Liver (tissue), 9 donors: ENCODE results near the gene PLD2. TPM values are rescaled to one million over a fixed set of nuclear protein-coding genes. Genes with fewer than 3 reads are reported as not detected.
"Not testable (repeated sequence)": the region's sequence is repeated elsewhere in the genome, so short reads cannot be mapped to it uniquely, and the experiment has no call there.

ENCODE experiments used
- DNase-seq: peaks from one replicate; pipeline ENCODE4 v3.0.0-alpha.2; 2017; ENCODE audit warnings: low spot score
- H3K27ac ChIP-seq, 2 donors: one replicate each; pipeline ENCODE4 v1.7.0; 2013; ENCODE audit warnings: inconsistent platforms in 2 of 2, low read length in 2 of 2, control low read depth in 1 of 2, low read depth in 1 of 2, mild to moderate bottlenecking in 1 of 2
- H3K27me3 ChIP-seq, 4 donors: one replicate each; pipeline versions ENCODE4 v1.6.1 to v1.7.0; 2013; ENCODE audit warnings: low read length in 3 of 4, inconsistent platforms in 1 of 4, mild to moderate bottlenecking in 1 of 4, moderate library complexity in 1 of 4; ENCODE audit not compliant: control insufficient read depth in 4 of 4, insufficient read depth in 4 of 4
- H3K36me3 ChIP-seq, 4 donors: one replicate each; pipeline versions ENCODE4 v1.6.1 to v1.7.0; 2013; ENCODE audit warnings: low read length in 3 of 4, mild to moderate bottlenecking in 3 of 4, low read depth in 1 of 4, moderate library complexity in 1 of 4; ENCODE audit not compliant: control insufficient read depth in 4 of 4, insufficient read depth in 3 of 4
- H3K4me1 ChIP-seq, 4 donors: one replicate each; pipeline versions ENCODE4 v1.6.1 to v1.7.0; 2013; ENCODE audit warnings: low read length in 3 of 4, mild to moderate bottlenecking in 3 of 4, moderate library complexity in 1 of 4; ENCODE audit not compliant: control insufficient read depth in 4 of 4, insufficient read depth in 4 of 4
- H3K4me3 ChIP-seq, 3 donors: one replicate each; pipeline versions ENCODE4 v1.6.1 to v1.7.0; 2013; ENCODE audit warnings: low read length in 3 of 3, control low read depth in 1 of 3, low read depth in 1 of 3, mild to moderate bottlenecking in 1 of 3
- H3K9ac ChIP-seq, 2 donors: one replicate each; pipeline ENCODE4 v1.7.0; 2013; ENCODE audit warnings: low read length in 2 of 2, mild to moderate bottlenecking in 2 of 2, moderate library complexity in 2 of 2, control low read depth in 1 of 2, low read depth in 1 of 2
- H3K9me3 ChIP-seq, 4 donors: one replicate each; pipeline versions ENCODE4 v1.6.1 to v1.7.0; 2013; ENCODE audit warnings: low read length in 3 of 4; ENCODE audit not compliant: control insufficient read depth in 4 of 4
- ATF3 ChIP-seq: IDR thresholded peaks from 2 replicates; pipeline ENCODE4 v1.6.1; 2016; ENCODE audit warnings: antibody characterized with exemption
- CTCF ChIP-seq: fragments of 150-350 bp; IDR thresholded peaks from 2 replicates; pipeline ENCODE4 v1.5.1; 2017; ENCODE audit warnings: improper control_type of control experiment, low read depth, low read length; ENCODE audit not compliant: missing input control
- FOXA1 ChIP-seq: IDR thresholded peaks from 2 replicates; pipeline ENCODE4 v1.6.1; 2016; ENCODE audit warnings: antibody characterized with exemption
- FOXA2 ChIP-seq: IDR thresholded peaks from 2 replicates; pipeline ENCODE4 v1.6.1; 2016; ENCODE audit warnings: antibody characterized with exemption
- GABPA ChIP-seq, 2 donors: IDR thresholded peaks in 1 of 2; conservative IDR thresholded peaks in 1 of 2; 2 replicates each; pipeline ENCODE4 v1.6.1; 2016; ENCODE audit warnings: antibody characterized with exemption in 2 of 2, mild to moderate bottlenecking in 1 of 2, moderate library complexity in 1 of 2
- HNF4A ChIP-seq, 2 donors: conservative IDR thresholded peaks; 2 replicates each; pipeline ENCODE4 v1.6.1; 2016; ENCODE audit warnings: antibody characterized with exemption in 2 of 2, mild to moderate bottlenecking in 2 of 2
- HNF4G ChIP-seq: IDR thresholded peaks from 2 replicates; pipeline ENCODE4 v1.6.1; 2016; ENCODE audit warnings: antibody characterized with exemption
- JUND ChIP-seq, 2 donors: IDR thresholded peaks; 2 replicates each; pipeline ENCODE4 v1.6.1; 2016; ENCODE audit warnings: antibody characterized with exemption in 2 of 2
- MAX ChIP-seq: IDR thresholded peaks from 2 replicates; pipeline ENCODE4 v1.6.1; 2016; ENCODE audit warnings: antibody characterized with exemption
- NR2F2 ChIP-seq: IDR thresholded peaks from 2 replicates; pipeline ENCODE4 v1.6.1; 2016; ENCODE audit warnings: antibody characterized with exemption
- RAD21 ChIP-seq, 2 donors: IDR thresholded peaks; 2 replicates each; pipeline ENCODE4 v1.6.1; 2016; ENCODE audit warnings: antibody characterized with exemption in 2 of 2, mild to moderate bottlenecking in 2 of 2
- RXRA ChIP-seq, 2 donors: IDR thresholded peaks; 2 replicates each; pipeline ENCODE4 v1.6.1; 2017 to 2018; ENCODE audit warnings: antibody characterized with exemption in 2 of 2, mild to moderate bottlenecking in 1 of 2
- SP1 ChIP-seq: IDR thresholded peaks from 2 replicates; pipeline ENCODE4 v1.6.1; 2018; ENCODE audit warnings: antibody characterized with exemption, mild to moderate bottlenecking
- YY1 ChIP-seq: IDR thresholded peaks from 2 replicates; pipeline ENCODE4 v1.6.1; 2016; ENCODE audit warnings: antibody characterized with exemption, mild to moderate bottlenecking
- ZBTB33 ChIP-seq: IDR thresholded peaks from 2 replicates; pipeline ENCODE4 v1.6.1; 2016; ENCODE audit warnings: antibody characterized with exemption
- WGBS: extraction: QIAGEN DNeasy Blood & Tissue Kit; methylation state at CpG from one replicate; pipeline ENCODE4 v1.1.7; 2013; 5-methylcytosine and 5-hydroxymethylcytosine counted together
- polyA plus RNA-seq, 2 donors: library from polyadenylated mRNA; stranded (reverse) in 1 of 2; unstranded in 1 of 2; fragments of 200-250 nt in 1 of 2; fragments of >200 nt in 1 of 2; fragmentation: Nextera tagmentation in 1 of 2; extraction: Ambion mirVana in 1 of 2; gene quantifications; one replicate each; pipeline versions ENCODE4 v1.2.1 to v1.2.3, GENCODE V29; 2013 to 2015
- total RNA-seq, 2 donors: library from RNA; depleted of rRNA; stranded (reverse); fragments of >200 nt; gene quantifications; one replicate each; pipeline ENCODE4 v1.2.3, GENCODE V29; 2014
- donor health status: healthy.
- donor health status: healthy.
- donor health status: healthy.
- donor health status: healthy.
- donor health status: healthy.

Gene PLD2
- total and polyA plus RNA-seq, 4 donors: 3.5 to 15.8 (median 5.8) TPM

GRCh38 chr17:4823373-4824089 is 16.6 kb downstream of the PLD2 start:
- no peaks in the 10 kb centered on the region for H3K27me3 ChIP-seq
- 86% methylated on average over 12 of the region's 12 CpGs for WGBS
- H3K27ac ChIP-seq: no peak overlapping the region
- no peak overlapping the region for H3K9ac ChIP-seq
- peaks cover 0 to 1% (median 0%) of the 10 kb centered on the region in 4 donors for H3K4me1 ChIP-seq
- H3K9me3 ChIP-seq: no peaks in the 10 kb centered on the region
- TF ChIP-seq HNF4G (no peak), FOXA2 (no peak), GABPA (IDR thresholded peaks at IDR 0.05 in 1 of 2, conservative IDR thresholded peaks at IDR 0.05 in 1 of 2) (no peak), RXRA (IDR thresholded peaks at IDR 0.05) (no peak), ZBTB33 (no peak), FOXA1 (no peak)
- H3K36me3 ChIP-seq: peaks cover 0 to 24% (median 4%) of the 10 kb centered on the region in 4 donors
- no peak overlapping the region for H3K4me3 ChIP-seq
- no peak for DNase-seq

- H3K27ac ChIP-seq: no peak overlapping the region
- H3K4me3 ChIP-seq: no peak overlapping the region
- H3K4me1 ChIP-seq: peaks cover 0 to 3% (median under 1%) of the 10 kb centered on the region in 4 donors
- DNase-seq: no peak
- H3K9ac ChIP-seq: no peak overlapping the region
- H3K36me3 ChIP-seq: peaks cover 0 to 10% (median 2%) of the 10 kb centered on the region in 4 donors
- H3K9me3 ChIP-seq: no peaks in the 10 kb centered on the region
- WGBS: 90% methylated on average over 8 of the region's 8 CpGs
- no peaks in the 10 kb centered on the region for H3K27me3 ChIP-seq
- no peak for TF ChIP-seq GABPA (IDR thresholded peaks at IDR 0.05 in 1 of 2, conservative IDR thresholded peaks at IDR 0.05 in 1 of 2)
- TF ChIP-seq MAX: no peak
- no peak for TF ChIP-seq ATF3
- no peak for TF ChIP-seq CTCF
- no peak for TF ChIP-seq RXRA (IDR thresholded peaks at IDR 0.05)
- no peak for TF ChIP-seq NR2F2
- no peak for TF ChIP-seq FOXA2
- TF ChIP-seq YY1: no peak
- TF ChIP-seq JUND (IDR thresholded peaks at IDR 0.05): no peak
- TF ChIP-seq SP1: no peak
- TF ChIP-seq HNF4A (conservative IDR thresholded peaks at IDR 0.05): no peak
- no peak for TF ChIP-seq RAD21 (IDR thresholded peaks at IDR 0.05)
- TF ChIP-seq FOXA1: no peak
These were observed 20.4 kb downstream of the PLD2 start for GRCh38 chr17:4827399-4827798.

GRCh38 chr17:4832829-4833177 is 25.9 kb downstream of the PLD2 start:
- H3K36me3 ChIP-seq, H3K27me3 ChIP-seq, DNase-seq, H3K9me3 ChIP-seq: not testable (repeated sequence)
- Histone ChIP-seq H3K27ac (peak overlapping the region; percentile 86 to 90), H3K4me3 (peak overlapping the region in 2 of 3 donors; percentile 77 to 96), H3K4me1 (peaks cover 12 to 37% (median 27%) of the 10 kb centered on the region in 4 donors), H3K9ac (peak overlapping the region; percentile 8 to 66)
- 0% methylated on average over 10 of the region's 17 CpGs for WGBS
